ENCODE data around the gene NFIB.

DNA sequence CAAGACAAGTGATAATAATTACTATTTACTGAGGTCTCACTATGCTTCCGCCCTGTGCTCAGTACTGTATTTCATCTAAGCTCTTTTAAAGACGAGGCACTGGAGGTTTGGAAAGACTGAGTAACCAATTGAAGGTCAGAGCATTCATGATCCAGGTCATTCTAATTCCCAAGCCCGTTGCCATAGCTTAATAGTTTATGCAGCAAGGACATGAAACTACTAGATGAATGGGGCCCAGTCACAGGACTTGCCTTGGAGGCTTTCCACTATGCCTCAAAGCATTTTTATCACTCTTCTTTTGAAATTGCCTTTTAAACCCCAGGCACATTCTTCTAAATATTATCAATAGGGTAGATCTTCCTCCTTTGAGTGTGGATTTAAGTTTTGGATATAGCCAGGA is 17.2 kb upstream of the NFIB start:
- no peak for TF ChIP-seq POLR2A (IDR thresholded peaks at IDR 0.05; ENCODE audit: low read depth, low read length)
- TF ChIP-seq POLR2AphosphoS5 (IDR thresholded peaks at IDR 0.05; ENCODE audit: low read depth, low read length): no peak
- TF ChIP-seq TAF1 (IDR thresholded peaks at IDR 0.05; ENCODE audit: low read depth, low read length): no peak
